CD14-positive monocyte (primary cell): Measurements from ENCODE around the gene DSP. TPM values are rescaled to one million over a fixed set of nuclear protein-coding genes. Genes with fewer than 3 reads are reported as not detected.

Source experiments
- DNase-seq, 3 donors: peaks; one replicate each; pipeline ENCODE4 v3.0.0-alpha.2; 2011 to 2022
- H2AFZ ChIP-seq: 2 replicates; pipeline ENCODE4 v1.6.0; 2012; ENCODE audit warnings: mild to moderate bottlenecking, low read depth, low read length, inconsistent platforms; ENCODE audit not compliant: insufficient read depth, poor library complexity, severe bottlenecking
- H3K27ac ChIP-seq, 2 donors: 1 replicate in 1 of 2; 2 replicates in 1 of 2; pipeline ENCODE4 v1.5.1; 2012 to 2013; ENCODE audit warnings: low read length in 2 of 2, control low read depth in 1 of 2, inconsistent platforms in 1 of 2, low read depth in 1 of 2, mild to moderate bottlenecking in 1 of 2
- H3K27me3 ChIP-seq, 2 donors: one replicate each; pipeline versions ENCODE4 v1.6.0 to v1.6.1; 2011 to 2013; ENCODE audit warnings: low read length in 2 of 2; ENCODE audit not compliant: control insufficient read depth in 2 of 2, insufficient read depth in 2 of 2
- H3K36me3 ChIP-seq, 2 donors: replicated peaks in 1 of 2; 1 replicate in 1 of 2; 2 replicates in 1 of 2; pipeline versions ENCODE4 v1.5.1 to v1.6.1; 2012 to 2013; ENCODE audit warnings: low read length in 2 of 2, control low read depth in 1 of 2, inconsistent platforms in 1 of 2, mild to moderate bottlenecking in 1 of 2; ENCODE audit not compliant: insufficient read depth in 2 of 2, control insufficient read depth in 1 of 2
- H3K4me1 ChIP-seq, 2 donors: 1 replicate in 1 of 2; 2 replicates in 1 of 2; pipeline versions ENCODE4 v1.5.1 to v1.6.1; 2012 to 2013; ENCODE audit warnings: low read length in 2 of 2, control low read depth in 1 of 2, inconsistent platforms in 1 of 2, mild to moderate bottlenecking in 1 of 2, moderate library complexity in 1 of 2; ENCODE audit not compliant: insufficient read depth in 2 of 2, control insufficient read depth in 1 of 2
- H3K4me2 ChIP-seq: replicated peaks from 2 replicates; pipeline ENCODE3; 2012; ENCODE audit warnings: low read length, moderate library complexity, mild to moderate bottlenecking; ENCODE audit not compliant: poor library complexity, severe bottlenecking; ENCODE audit errors: extremely low read depth
- H3K4me3 ChIP-seq, 3 experiments: fragments of 200-600 bp in 1 of 3; sonication (generic) in 1 of 3; replicated peaks in 1 of 3; 1 replicate in 2 of 3; 2 replicates in 1 of 3; pipeline ENCODE4 v1.5.1; 2011 to 2013; ENCODE audit warnings: low read length in 3 of 3, mild to moderate bottlenecking in 3 of 3, control low read depth in 2 of 3, low read depth in 2 of 3, inconsistent platforms in 1 of 3, moderate library complexity in 1 of 3
- H3K79me2 ChIP-seq: 2 replicates; pipeline ENCODE4 v1.6.0; 2012; ENCODE audit warnings: mild to moderate bottlenecking, control low read depth, inconsistent platforms, low read length, moderate library complexity; ENCODE audit not compliant: insufficient read depth
- H3K9ac ChIP-seq: 2 replicates; pipeline ENCODE4 v1.6.0; 2017; ENCODE audit warnings: low read length, mild to moderate bottlenecking; ENCODE audit not compliant: insufficient read depth, poor library complexity, severe bottlenecking
- H3K9me3 ChIP-seq, 2 donors: replicated peaks in 1 of 2; 1 replicate in 1 of 2; 2 replicates in 1 of 2; pipeline versions ENCODE4 v1.5.1 to v1.6.1; 2012 to 2013; ENCODE audit warnings: low read length in 2 of 2, control low read depth in 1 of 2; ENCODE audit not compliant: control insufficient read depth in 1 of 2, insufficient read depth in 1 of 2
- H4K20me1 ChIP-seq: 2 replicates; pipeline ENCODE4 v1.6.0; 2012; ENCODE audit warnings: mild to moderate bottlenecking, low read length, control low read depth, moderate library complexity; ENCODE audit not compliant: insufficient read depth
- H3K27ac Mint-ChIP-seq, 7 donors: one replicate each; pipeline ENCODE4 v1.8.0; 2020; ENCODE audit warnings: mild to moderate bottlenecking in 7 of 7, mixed read lengths in 7 of 7, moderate library complexity in 6 of 7, inconsistent platforms in 2 of 7
- H3K27me3 Mint-ChIP-seq, 3 donors: one replicate each; pipeline ENCODE4 v1.8.0; 2021 to 2022; ENCODE audit warnings: low read depth in 3 of 3, mild to moderate bottlenecking in 3 of 3, mixed read lengths in 3 of 3, moderate library complexity in 3 of 3, inconsistent platforms in 1 of 3
- H3K36me3 Mint-ChIP-seq, 2 donors: one replicate each; pipeline ENCODE4 v1.8.0; 2020; ENCODE audit warnings: mixed read lengths in 2 of 2, inconsistent platforms in 1 of 2, mild to moderate bottlenecking in 1 of 2
- H3K4me1 Mint-ChIP-seq: one replicate; pipeline ENCODE4 v1.8.0; 2020; ENCODE audit warnings: mild to moderate bottlenecking, mixed read lengths
- H3K4me3 Mint-ChIP-seq, 2 donors: one replicate each; pipeline ENCODE4 v1.8.0; 2020; ENCODE audit warnings: mild to moderate bottlenecking in 2 of 2, mixed read lengths in 2 of 2, moderate library complexity in 1 of 2
- H3K9me3 Mint-ChIP-seq, 7 donors: one replicate each; pipeline ENCODE4 v1.8.0; 2020 to 2022; ENCODE audit warnings: mixed read lengths in 7 of 7, mild to moderate bottlenecking in 6 of 7, moderate library complexity in 6 of 7, inconsistent platforms in 2 of 7
- WGBS: methylation state at CpG from one replicate; pipeline ENCODE4 v1.1.5; 2013; ENCODE audit warnings: missing lambda C conversion rate; ENCODE audit not compliant: insufficient coverage; 5-methylcytosine and 5-hydroxymethylcytosine counted together
- intact Hi-C, 2 donors: fragments of 100-400 bp; cut with micrococcal nuclease; formaldehyde crosslinking; loops; one replicate each; pipeline versions ENCODE4 v1.15.0 to v1.15.1; 2023
- polyA minus RNA-seq: library from RNA; depleted of rRNA, polyadenylated mRNA; stranded (reverse); fragments of >200 nt; gene quantifications from 2 replicates; pipeline ENCODE4 v1.2.3, GENCODE V29; 2012
- polyA plus RNA-seq, 3 donors: library from polyadenylated mRNA; depleted of rRNA in 1 of 3; unstranded in 2 of 3; stranded (reverse) in 1 of 3; fragments of 300-500 nt in 2 of 3; fragments of >200 nt in 1 of 3; fragmentation: Illumina TruSeq in 2 of 3; gene quantifications; 1 replicate in 2 of 3; 2 replicates in 1 of 3; pipeline ENCODE4 v1.2.3, GENCODE V29; 2012 to 2021
- total RNA-seq, 12 experiments: library from RNA in 1 of 12; stranded (reverse) in 1 of 12; fragments of 120-200 nt in 1 of 12; gene quantifications; one replicate each; pipeline ENCODE4 v1.2.4 and lab custom pipeline; 2013 to 2026; ENCODE audit warnings: mixed read lengths in 6 of 12, inconsistent platforms in 1 of 12
- TF ChIP-seq, protein P1 (sequence below): fragments of 200-600 bp; IDR thresholded peaks from one replicate; pipeline ENCODE4 v1.8.0; 2022; ENCODE audit warnings: antibody characterized with exemption, mild to moderate bottlenecking

DSP gene, protein sequence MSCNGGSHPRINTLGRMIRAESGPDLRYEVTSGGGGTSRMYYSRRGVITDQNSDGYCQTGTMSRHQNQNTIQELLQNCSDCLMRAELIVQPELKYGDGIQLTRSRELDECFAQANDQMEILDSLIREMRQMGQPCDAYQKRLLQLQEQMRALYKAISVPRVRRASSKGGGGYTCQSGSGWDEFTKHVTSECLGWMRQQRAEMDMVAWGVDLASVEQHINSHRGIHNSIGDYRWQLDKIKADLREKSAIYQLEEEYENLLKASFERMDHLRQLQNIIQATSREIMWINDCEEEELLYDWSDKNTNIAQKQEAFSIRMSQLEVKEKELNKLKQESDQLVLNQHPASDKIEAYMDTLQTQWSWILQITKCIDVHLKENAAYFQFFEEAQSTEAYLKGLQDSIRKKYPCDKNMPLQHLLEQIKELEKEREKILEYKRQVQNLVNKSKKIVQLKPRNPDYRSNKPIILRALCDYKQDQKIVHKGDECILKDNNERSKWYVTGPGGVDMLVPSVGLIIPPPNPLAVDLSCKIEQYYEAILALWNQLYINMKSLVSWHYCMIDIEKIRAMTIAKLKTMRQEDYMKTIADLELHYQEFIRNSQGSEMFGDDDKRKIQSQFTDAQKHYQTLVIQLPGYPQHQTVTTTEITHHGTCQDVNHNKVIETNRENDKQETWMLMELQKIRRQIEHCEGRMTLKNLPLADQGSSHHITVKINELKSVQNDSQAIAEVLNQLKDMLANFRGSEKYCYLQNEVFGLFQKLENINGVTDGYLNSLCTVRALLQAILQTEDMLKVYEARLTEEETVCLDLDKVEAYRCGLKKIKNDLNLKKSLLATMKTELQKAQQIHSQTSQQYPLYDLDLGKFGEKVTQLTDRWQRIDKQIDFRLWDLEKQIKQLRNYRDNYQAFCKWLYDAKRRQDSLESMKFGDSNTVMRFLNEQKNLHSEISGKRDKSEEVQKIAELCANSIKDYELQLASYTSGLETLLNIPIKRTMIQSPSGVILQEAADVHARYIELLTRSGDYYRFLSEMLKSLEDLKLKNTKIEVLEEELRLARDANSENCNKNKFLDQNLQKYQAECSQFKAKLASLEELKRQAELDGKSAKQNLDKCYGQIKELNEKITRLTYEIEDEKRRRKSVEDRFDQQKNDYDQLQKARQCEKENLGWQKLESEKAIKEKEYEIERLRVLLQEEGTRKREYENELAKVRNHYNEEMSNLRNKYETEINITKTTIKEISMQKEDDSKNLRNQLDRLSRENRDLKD (N-terminal part only)
- total RNA-seq (2013), result 0.13 TPM
- polyA plus RNA-seq (not detected), polyA minus RNA-seq (under 0.01 TPM in 1 of 2 replicates, not detected in the other), total RNA-seq (lab: John Stamatoyannopoulos, UW) (0 to 44.2 (median 0.51) reads per million in 11 experiments)

DNA sequence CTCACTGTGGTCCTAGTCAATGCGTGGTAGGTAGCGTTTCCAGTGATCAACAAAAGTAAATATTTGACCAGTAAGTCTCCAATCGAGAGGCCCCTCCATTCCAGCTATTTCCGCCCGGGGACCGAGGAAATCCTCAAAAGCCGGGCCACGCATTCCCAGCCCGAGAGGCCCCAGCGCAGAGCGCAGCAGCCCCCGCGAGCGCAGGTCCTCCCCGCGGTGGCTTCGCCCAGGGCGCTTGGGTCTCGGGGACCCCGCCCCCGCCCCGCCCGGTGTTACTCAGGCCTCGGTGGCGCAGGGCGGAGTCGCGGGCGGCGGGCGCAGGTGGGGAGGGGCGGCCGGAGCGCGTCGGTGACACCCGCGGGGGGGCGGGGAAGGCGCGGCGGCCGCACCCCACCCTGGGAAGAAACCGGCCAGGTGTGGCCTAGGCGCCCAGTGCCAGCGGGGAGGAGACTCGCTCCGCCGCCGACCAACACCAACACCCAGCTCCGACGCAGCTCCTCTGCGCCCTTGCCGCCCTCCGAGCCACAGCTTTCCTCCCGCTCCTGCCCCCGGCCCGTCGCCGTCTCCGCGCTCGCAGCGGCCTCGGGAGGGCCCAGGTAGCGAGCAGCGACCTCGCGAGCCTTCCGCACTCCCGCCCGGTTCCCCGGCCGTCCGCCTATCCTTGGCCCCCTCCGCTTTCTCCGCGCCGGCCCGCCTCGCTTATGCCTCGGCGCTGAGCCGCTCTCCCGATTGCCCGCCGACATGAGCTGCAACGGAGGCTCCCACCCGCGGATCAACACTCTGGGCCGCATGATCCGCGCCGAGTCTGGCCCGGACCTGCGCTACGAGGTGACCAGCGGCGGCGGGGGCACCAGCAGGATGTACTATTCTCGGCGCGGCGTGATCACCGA, at the start of gene DSP:
TSS of gene DSP (plus strand) at position 497 of the 890 bp plus-strand sequence. CDS start at position 742, 245 bp downstream.
- Histone ChIP-seq H3K79me2 (no peaks in the 10 kb centered on the region), H3K9ac (peak within 1 kb of the TSS; percentile 15), H3K4me2 (peak within 1 kb of the TSS; percentile 88), H2AFZ (peak within 1 kb of the TSS; percentile 70), H3K4me1 (peaks cover 19 to 24% of the 10 kb centered on the region in 2 donors), H3K27me3 (peaks cover 83 to 96% of the 10 kb centered on the region in 2 donors), H3K27ac (no peak within 1 kb of the TSS), H3K36me3 (no peaks in the 10 kb centered on the region), H3K9me3 (peaks cover 3 to 38% of the 10 kb centered on the region in 2 donors), H4K20me1 (no peaks in the 10 kb centered on the region), H3K4me3 (peak within 1 kb of the TSS; percentile 39 to 79 (median 46))
- TF ChIP-seq, protein P1, sequence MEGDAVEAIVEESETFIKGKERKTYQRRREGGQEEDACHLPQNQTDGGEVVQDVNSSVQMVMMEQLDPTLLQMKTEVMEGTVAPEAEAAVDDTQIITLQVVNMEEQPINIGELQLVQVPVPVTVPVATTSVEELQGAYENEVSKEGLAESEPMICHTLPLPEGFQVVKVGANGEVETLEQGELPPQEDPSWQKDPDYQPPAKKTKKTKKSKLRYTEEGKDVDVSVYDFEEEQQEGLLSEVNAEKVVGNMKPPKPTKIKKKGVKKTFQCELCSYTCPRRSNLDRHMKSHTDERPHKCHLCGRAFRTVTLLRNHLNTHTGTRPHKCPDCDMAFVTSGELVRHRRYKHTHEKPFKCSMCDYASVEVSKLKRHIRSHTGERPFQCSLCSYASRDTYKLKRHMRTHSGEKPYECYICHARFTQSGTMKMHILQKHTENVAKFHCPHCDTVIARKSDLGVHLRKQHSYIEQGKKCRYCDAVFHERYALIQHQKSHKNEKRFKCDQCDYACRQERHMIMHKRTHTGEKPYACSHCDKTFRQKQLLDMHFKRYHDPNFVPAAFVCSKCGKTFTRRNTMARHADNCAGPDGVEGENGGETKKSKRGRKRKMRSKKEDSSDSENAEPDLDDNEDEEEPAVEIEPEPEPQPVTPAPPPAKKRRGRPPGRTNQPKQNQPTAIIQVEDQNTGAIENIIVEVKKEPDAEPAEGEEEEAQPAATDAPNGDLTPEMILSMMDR, result no peak
- H3K4me3 Mint-ChIP-seq, result peak within 1 kb of the TSS; percentile 85 to 94
- intact Hi-C loops, result no loop called here
- peak within 1 kb of the TSS in 1 of 7 donors; percentile 48 for H3K27ac Mint-ChIP-seq
- peaks cover 90 to 96% (median 93%) of the 10 kb centered on the region in 3 donors for H3K27me3 Mint-ChIP-seq
- peaks cover 5 to 10% of the 10 kb centered on the region in 2 donors for H3K36me3 Mint-ChIP-seq
- DNase-seq, result no peak
- peaks cover 0 to 23% (median 13%) of the 10 kb centered on the region in 7 donors for H3K9me3 Mint-ChIP-seq
- peaks cover 21% of the 10 kb centered on the region for H3K4me1 Mint-ChIP-seq
- under 1% methylated on average over 103 of the region's 105 CpGs for WGBS
